T follicular helper cell (primary cell): Measurements from ENCODE around the gene NALCN.

Source experiments
- DNase-seq: peaks from one replicate; pipeline ENCODE4 v3.0.0-alpha.2; 2020; ENCODE audit warnings: low read depth

NALCN gene

DNA sequence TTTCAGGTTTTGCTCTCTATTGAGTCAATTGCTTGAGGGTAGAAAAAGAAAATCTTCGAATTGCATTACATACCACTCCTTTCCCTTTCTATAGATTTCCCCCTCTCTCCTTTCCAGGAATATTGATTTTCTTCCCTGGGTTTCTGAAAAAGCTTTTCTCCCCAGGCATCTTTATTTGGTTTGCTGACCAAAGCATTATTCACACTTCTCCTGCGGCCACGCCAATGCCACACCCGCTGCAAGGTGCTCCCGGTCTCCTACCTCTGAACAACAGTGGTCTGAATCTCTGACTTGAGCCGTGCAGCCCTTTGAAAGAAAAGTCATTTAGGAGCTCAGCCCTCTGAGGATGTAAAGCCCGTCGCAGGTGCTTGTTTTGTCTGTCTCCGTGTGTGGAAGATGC is 390.8 kb downstream of the NALCN start:
- DNase-seq = no peak

DNA sequence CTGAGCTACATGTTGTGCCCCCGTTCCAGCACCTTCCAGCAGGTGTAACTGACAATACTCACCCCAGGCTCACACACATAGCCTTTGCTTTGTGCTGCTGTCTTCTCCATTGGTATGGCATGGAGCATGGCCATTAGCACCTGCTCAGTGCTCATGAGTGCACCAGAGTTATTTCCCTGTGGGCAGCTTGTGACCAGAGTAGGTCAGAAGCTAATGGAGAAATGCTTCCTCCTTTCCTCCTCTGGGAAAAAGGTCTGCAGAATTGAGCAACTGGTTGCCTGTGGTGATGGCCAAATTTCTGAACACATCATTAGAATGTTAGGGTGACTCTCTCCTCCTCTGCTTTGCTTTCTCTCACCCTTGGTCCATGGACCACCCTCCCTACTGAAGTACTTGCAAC is 397.2 kb downstream of the NALCN start:
- DNase-seq = no peak

DNA sequence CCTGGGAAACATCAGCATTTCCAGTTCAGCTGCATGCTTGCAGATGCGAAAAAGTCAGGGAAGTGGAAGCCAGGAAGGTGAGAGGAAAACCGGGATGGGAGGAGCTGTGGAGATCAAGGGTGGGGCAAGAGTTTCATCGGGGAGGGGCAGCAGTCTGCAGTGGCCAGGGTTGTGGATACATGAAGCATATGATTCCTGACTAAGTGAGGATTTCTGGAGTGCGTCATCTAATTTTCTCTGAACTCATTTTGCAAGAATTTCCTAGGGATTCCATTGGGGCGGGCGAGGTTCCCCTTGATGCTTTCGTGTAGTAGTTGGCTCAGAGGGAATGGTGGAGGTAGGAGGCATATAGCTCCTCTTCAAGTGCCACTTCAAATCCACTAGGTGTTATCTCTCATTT is 397.6 kb downstream of the NALCN start:
- no peak for DNase-seq

DNA sequence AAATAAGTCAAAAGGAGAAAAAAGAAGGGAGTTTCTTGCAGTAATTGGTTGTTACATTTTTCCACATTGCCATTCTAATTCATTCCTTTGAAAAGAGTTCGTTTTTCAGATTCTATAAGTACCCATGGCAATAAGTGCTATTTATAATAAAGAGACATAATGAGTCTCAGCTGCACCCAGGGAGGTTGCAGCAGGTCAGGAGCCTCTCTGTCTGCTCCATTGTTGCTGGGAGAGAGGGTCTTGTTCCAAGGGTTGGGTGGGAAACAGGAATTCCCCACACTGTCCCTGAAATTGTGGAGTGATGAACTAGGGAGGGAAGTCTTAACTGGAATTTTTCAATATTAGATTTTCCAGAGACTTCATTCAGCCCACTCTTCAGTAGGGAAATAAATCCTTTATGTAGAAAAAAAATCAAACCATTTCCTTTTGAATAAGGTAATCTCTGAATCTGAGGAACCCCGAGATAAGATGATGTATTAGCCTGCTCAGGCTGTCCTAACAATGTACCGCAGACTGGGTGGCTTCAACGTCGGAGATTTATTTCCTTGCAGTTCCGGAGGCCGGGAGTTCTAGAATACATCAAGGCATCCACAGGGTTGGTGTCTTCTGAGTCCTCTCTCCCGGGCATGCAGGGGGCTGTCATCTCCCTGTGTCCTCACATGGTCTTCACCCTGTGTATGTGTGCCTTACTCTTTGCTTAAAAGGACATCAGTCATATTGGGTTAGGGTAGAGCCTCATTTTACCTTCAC is 399.0 kb downstream of the NALCN start:
- DNase-seq = no peak

DNA sequence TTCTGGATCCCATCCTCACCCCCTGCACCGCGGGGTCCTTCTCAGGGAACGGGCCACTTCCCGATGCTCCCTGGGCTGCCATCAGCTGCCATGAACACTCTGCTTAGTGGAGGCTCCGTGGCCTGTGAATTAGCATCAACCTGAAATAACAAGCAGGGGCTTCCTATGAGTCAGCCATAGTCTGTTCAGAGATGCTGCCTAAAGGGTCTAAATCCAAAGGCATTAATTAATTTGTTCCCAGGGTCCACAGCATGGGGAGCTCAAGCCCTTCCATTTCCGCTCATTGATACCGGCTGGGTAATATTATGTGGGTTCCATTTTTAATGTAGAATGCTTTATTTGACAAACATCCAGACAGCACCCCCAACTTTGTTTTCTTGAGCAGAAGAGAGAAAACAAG is 399.8 kb downstream of the NALCN start:
- no peak for DNase-seq

DNA sequence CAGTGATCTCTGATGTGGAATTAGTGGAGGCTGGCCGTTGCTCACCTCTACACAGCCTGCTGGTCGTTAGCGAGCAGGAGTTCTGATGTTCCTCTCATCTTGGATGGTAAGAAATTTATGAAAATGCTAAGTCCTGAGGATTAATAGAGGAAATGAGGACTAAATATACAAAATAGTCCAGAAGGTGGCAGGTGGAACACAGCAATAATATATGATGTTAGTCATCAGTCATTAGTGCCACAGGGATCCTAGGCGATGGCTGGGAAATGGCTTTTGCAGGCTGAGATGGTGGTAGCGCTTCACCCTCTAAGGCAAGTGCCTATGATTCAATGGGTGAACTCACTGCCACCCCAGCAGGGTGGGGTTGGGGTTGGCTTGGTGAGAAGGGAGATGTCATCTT is 403.1 kb downstream of the NALCN start:
- no peak for DNase-seq

DNA sequence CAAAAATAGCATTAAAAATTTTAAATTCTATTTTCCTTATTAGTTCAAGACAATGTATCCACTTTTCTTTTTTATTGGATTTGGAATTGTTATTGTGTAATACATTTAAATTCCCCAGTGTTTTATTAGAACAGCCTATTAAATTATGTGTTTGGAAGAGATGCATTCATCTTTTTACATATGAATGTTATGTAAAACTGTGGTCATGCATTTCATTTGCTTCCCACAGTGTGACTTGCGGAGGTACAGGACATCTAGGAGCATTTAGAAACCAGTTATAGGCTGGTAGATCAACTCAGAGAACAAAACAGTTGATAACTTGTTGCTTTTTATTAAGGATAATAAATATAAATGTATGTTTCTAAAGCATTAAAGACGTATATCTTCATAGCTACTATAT is 406.2 kb downstream of the NALCN start:
- no peak for DNase-seq

DNA sequence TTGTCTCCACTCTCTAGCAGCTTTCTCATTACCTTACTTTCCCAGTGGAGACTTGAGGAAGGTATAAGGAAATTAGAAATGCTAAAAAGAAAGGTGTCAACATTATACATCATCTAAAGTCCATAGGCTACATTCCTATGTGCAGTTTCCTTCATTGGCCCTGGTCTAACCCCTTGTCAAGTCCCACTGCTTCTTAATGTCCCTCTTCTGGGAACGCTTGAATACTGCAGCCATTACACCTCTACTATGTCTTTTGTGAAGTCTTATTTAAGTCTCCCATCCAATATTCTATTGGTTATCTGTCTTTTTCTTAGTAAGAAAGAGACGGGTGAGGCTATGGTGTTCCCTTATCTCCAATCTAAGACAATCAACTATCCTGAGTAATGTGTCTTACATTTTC is 409.1 kb downstream of the NALCN start:
- DNase-seq = no peak
